H1 (cell line): ENCODE results near the gene TEX35. TPM values are rescaled to one million over a fixed set of nuclear protein-coding genes. Genes with fewer than 3 reads are reported as not detected.

Experiments used
- CTCF ChIA-PET: fragments of 300-600 bp; sonication (Branson Sonifier 250); formaldehyde crosslinking; loops from one replicate; lab custom pipeline; 2021; ENCODE audit not compliant: partially characterized antibody; lab: Charles Lee
- POLR2A ChIA-PET: fragments of 300-600 bp; sonication (Branson Sonifier 250); formaldehyde crosslinking; loops from one replicate; lab custom pipeline; 2021; ENCODE audit warnings: inconsistent platforms; ENCODE audit not compliant: partially characterized antibody; lab: Charles Lee
- DNase-seq, 2 experiments: peaks; one replicate each; pipeline versions ENCODE4 v3.0.0 to v3.0.0-alpha.2; 2010 to 2022; ENCODE audit warnings: low spot score in 2 of 2, low read depth in 1 of 2, mixed read lengths in 1 of 2
- FAIRE-seq: peaks from 2 replicates; lab custom pipeline; 2011; peaks lifted over from hg19 to GRCh38; lab: Jason Lieb, UNC
- H2AFZ ChIP-seq: 2 replicates; pipeline ENCODE4 v1.8.1; 2012; ENCODE audit warnings: low read length, inconsistent platforms
- H2AK5ac ChIP-seq: 2 replicates; pipeline ENCODE4 v1.6.1; 2013; ENCODE audit warnings: low read depth, low read length
- H2BK120ac ChIP-seq: replicated peaks from 2 replicates; pipeline ENCODE3; 2013; ENCODE audit warnings: low read depth, low read length, inconsistent platforms
- H2BK12ac ChIP-seq: 2 replicates; pipeline ENCODE4 v1.6.1; 2013; ENCODE audit warnings: low read depth, low read length
- H2BK15ac ChIP-seq: 2 replicates; pipeline ENCODE4 v1.6.1; 2013; ENCODE audit warnings: low read length
- H2BK20ac ChIP-seq: 2 replicates; pipeline ENCODE4 v1.6.1; 2013; ENCODE audit warnings: low read length
- H2BK5ac ChIP-seq: 2 replicates; pipeline ENCODE4 v1.6.1; 2013; ENCODE audit warnings: low read depth, low read length
- H3K14ac ChIP-seq: 2 replicates; pipeline ENCODE4 v1.6.1; 2013; ENCODE audit warnings: inconsistent platforms; ENCODE audit not compliant: insufficient read length
- H3K18ac ChIP-seq: 2 replicates; pipeline ENCODE4 v1.6.1; 2013; ENCODE audit warnings: low read length; ENCODE audit errors: extremely low read depth
- H3K23ac ChIP-seq: 2 replicates; pipeline ENCODE4 v1.6.1; 2013; ENCODE audit warnings: inconsistent platforms; ENCODE audit not compliant: insufficient read length
- H3K23me2 ChIP-seq: 2 replicates; pipeline ENCODE4 v1.6.1; 2013; ENCODE audit warnings: low read depth, low read length
- H3K27ac ChIP-seq: 2 replicates; pipeline ENCODE4 v1.6.1; 2011; ENCODE audit warnings: low read depth, low read length, inconsistent platforms
- H3K27me3 ChIP-seq, 4 experiments: replicated peaks in 1 of 4; 1 replicate in 1 of 4; 2 replicates in 3 of 4; pipeline versions ENCODE4 v1.6.1 to v1.8.1; 2011 to 2013; ENCODE audit warnings: low read length in 3 of 4, mild to moderate bottlenecking in 3 of 4, inconsistent platforms in 2 of 4, mixed read lengths in 2 of 4, moderate library complexity in 1 of 4; ENCODE audit not compliant: control insufficient read depth in 3 of 4, insufficient read depth in 3 of 4; ENCODE audit errors: extremely low read depth in 1 of 4
- H3K36me3 ChIP-seq, 4 experiments: 2 replicates each; pipeline versions ENCODE4 v1.6.1 to v1.8.1; 2011 to 2013; ENCODE audit warnings: mild to moderate bottlenecking in 4 of 4, low read length in 3 of 4, moderate library complexity in 2 of 4, control low read depth in 1 of 4, inconsistent platforms in 1 of 4; ENCODE audit not compliant: insufficient read depth in 4 of 4, control insufficient read depth in 2 of 4
- H3K4ac ChIP-seq: replicated peaks from 2 replicates; pipeline ENCODE3; 2013; ENCODE audit warnings: low read length, low read depth, mixed read lengths, inconsistent platforms; ENCODE audit not compliant: insufficient read length
- H3K4me1 ChIP-seq, 4 experiments: replicated peaks in 1 of 4; 1 replicate in 1 of 4; 2 replicates in 3 of 4; pipeline versions ENCODE4 v1.6.1 to v1.8.1; 2011 to 2013; ENCODE audit warnings: low read length in 3 of 4, inconsistent platforms in 2 of 4, mixed read lengths in 1 of 4; ENCODE audit not compliant: insufficient read depth in 4 of 4, control insufficient read depth in 3 of 4
- H3K4me2 ChIP-seq, 2 experiments: 2 replicates each; pipeline versions ENCODE4 v1.6.1 to v1.8.1; 2011 to 2013; ENCODE audit warnings: low read depth in 2 of 2, low read length in 2 of 2, control low read depth in 1 of 2, inconsistent platforms in 1 of 2, mild to moderate bottlenecking in 1 of 2; ENCODE audit not compliant: insufficient read depth in 1 of 2
- H3K4me3 ChIP-seq, 4 experiments: fragments of 200-600, 300-600 bp in 1 of 4; sonication (generic), shearing (Covaris generic), sonication (Bioruptor Twin) in 1 of 4; 2 replicates each; pipeline versions ENCODE4 v1.5.1 to v1.8.1; 2011 to 2016; ENCODE audit warnings: low read length in 4 of 4, low read depth in 3 of 4, control low read depth in 2 of 4, inconsistent platforms in 2 of 4, mild to moderate bottlenecking in 2 of 4, mixed read lengths in 1 of 4, moderate library complexity in 1 of 4; ENCODE audit not compliant: insufficient read depth in 2 of 4; ENCODE audit errors: extremely low read depth in 1 of 4
- H3K56ac ChIP-seq: replicated peaks from 2 replicates; pipeline ENCODE3; 2013; ENCODE audit warnings: low read depth, mild to moderate bottlenecking, mixed read lengths, low read length, inconsistent platforms; ENCODE audit not compliant: insufficient read length
- H3K79me1 ChIP-seq: 2 replicates; pipeline ENCODE4 v1.6.1; 2013; ENCODE audit warnings: low read depth, low read length, control low read depth
- H3K79me2 ChIP-seq, 2 experiments: 2 replicates each; pipeline versions ENCODE4 v1.6.1 to v1.8.1; 2012 to 2013; ENCODE audit warnings: low read length in 2 of 2, mild to moderate bottlenecking in 2 of 2, inconsistent platforms in 1 of 2; ENCODE audit not compliant: insufficient read depth in 2 of 2, control insufficient read depth in 1 of 2
- H3K9ac ChIP-seq, 4 experiments: replicated peaks in 1 of 4; 1 replicate in 1 of 4; 2 replicates in 3 of 4; pipeline versions ENCODE4 v1.6.1 to v1.8.1; 2011 to 2013; ENCODE audit warnings: low read depth in 3 of 4, low read length in 3 of 4, control low read depth in 2 of 4, mild to moderate bottlenecking in 2 of 4, moderate library complexity in 2 of 4, inconsistent platforms in 1 of 4; ENCODE audit errors: extremely low read depth in 1 of 4
- H3K9me3 ChIP-seq, 2 experiments: 2 replicates each; pipeline versions ENCODE4 v1.6.1 to v1.8.1; 2012 to 2013; ENCODE audit warnings: mild to moderate bottlenecking in 2 of 2, moderate library complexity in 2 of 2, control low read depth in 1 of 2, inconsistent platforms in 1 of 2, low read depth in 1 of 2, low read length in 1 of 2, mixed read lengths in 1 of 2; ENCODE audit not compliant: insufficient read depth in 2 of 2
- H4K20me1 ChIP-seq, 2 experiments: replicated peaks in 1 of 2; 2 replicates each; pipeline versions ENCODE3 to v1.8.1; 2011 to 2013; ENCODE audit warnings: inconsistent platforms in 2 of 2, low read length in 2 of 2, mild to moderate bottlenecking in 1 of 2; ENCODE audit not compliant: insufficient read depth in 2 of 2, control insufficient read depth in 1 of 2
- H4K5ac ChIP-seq: 2 replicates; pipeline ENCODE4 v1.6.1; 2013; ENCODE audit warnings: low read length, low read depth, mixed read lengths, inconsistent platforms; ENCODE audit not compliant: insufficient read length
- H4K8ac ChIP-seq: 2 replicates; pipeline ENCODE4 v1.8.0; 2013; ENCODE audit warnings: mild to moderate bottlenecking, moderate library complexity, low read length, inconsistent platforms; ENCODE audit not compliant: insufficient read depth; ENCODE audit errors: extremely low read depth
- H4K91ac ChIP-seq: replicated peaks from 2 replicates; pipeline ENCODE3; 2013; ENCODE audit warnings: low read length, mixed read lengths, inconsistent platforms; ENCODE audit not compliant: insufficient read length
- POLR2A ChIP-seq, 2 experiments: IDR thresholded peaks; 1 replicate in 1 of 2; 2 replicates in 1 of 2; pipeline ENCODE4 v1.6.1; 2011; ENCODE audit warnings: low read depth in 2 of 2, low read length in 2 of 2, mild to moderate bottlenecking in 2 of 2; ENCODE audit errors: control extremely low read depth in 1 of 2
- polyA plus RNA-seq, 7 experiments: library from polyadenylated mRNA; depleted of rRNA in 3 of 7; stranded (reverse) in 5 of 7; unstranded in 2 of 7; fragments of >200 nt in 5 of 7; fragments of 200-250 nt in 2 of 7; gene quantifications; 1 replicate in 5 of 7; 2 replicates in 1 of 7; 4 replicates in 1 of 7; pipeline versions ENCODE4 v1.2.1 to v1.2.3, GENCODE V29; 2011 to 2013; ENCODE audit warnings: missing spikeins in 2 of 7, mixed read lengths in 2 of 7
- total RNA-seq: library from RNA; stranded (reverse); fragmentation: NEBNext Ultra II Directional; extraction: Animal tissue kit (Norgen Biotek cat#: 25700); gene quantifications from 2 replicates; pipeline ENCODE4 v1.2.1, GENCODE V29; 2021

Gene TEX35
- total and polyA plus RNA-seq, 2 of the 8 experiments (the other 6 are each of a cell fraction or from before 2014, with no cell fraction given), result 0.03 TPM; not detected in 1

DNA sequence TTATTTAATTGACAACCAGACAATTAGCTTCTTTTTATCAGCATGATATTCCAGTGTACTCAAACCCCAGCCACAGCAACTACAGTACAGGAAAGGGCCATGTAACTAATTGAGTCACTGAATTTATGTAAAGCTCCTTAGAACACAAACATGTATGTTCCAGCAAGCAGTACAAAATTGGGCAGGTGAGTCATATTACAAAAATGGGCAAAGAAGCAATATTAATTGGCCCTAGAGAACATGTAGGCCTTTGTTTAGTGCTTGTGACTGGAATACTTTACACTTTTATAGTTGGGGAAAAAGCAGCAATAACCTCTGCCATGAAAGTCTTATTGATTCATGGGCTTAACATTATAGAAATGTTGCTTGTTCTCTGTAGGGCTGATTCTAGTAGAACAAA, 47.9 kb upstream of the TEX35 start:
- H3K9ac ChIP-seq, result no peak overlapping the region
- H3K23ac ChIP-seq, result no peak overlapping the region
- FAIRE-seq (no peak), DNase-seq (no peak)
- no peaks in the 10 kb centered on the region for H3K23me2 ChIP-seq
- H2BK15ac ChIP-seq, result no peak overlapping the region
- H2BK12ac ChIP-seq, result no peak overlapping the region
- no peak overlapping the region for H2AK5ac ChIP-seq
- H4K91ac ChIP-seq, result no peak overlapping the region
- H3K79me1 ChIP-seq, result no peaks in the 10 kb centered on the region
- no peak overlapping the region for H4K5ac ChIP-seq
- H3K4me2 ChIP-seq, result no peak overlapping the region
- no peaks in the 10 kb centered on the region for H3K79me2 ChIP-seq
- no peak overlapping the region for H3K18ac ChIP-seq
- H3K27ac ChIP-seq, result no peak overlapping the region
- H4K20me1 ChIP-seq, result no peaks in the 10 kb centered on the region
- H3K14ac ChIP-seq, result no peak overlapping the region
- H3K4me1 ChIP-seq, result no peaks in the 10 kb centered on the region
- H3K27me3 ChIP-seq, result no peaks in the 10 kb centered on the region
- H3K4me3 ChIP-seq, result no peak overlapping the region
- H3K4ac ChIP-seq, result no peak overlapping the region
- ChIA-PET POLR2A (no interaction called here), CTCF (interaction anchor here (0.7 to 4.4 kb wide), 8 partner anchors 11 to 632 kb away, joined by 3 to 22 read pairs (median 3); no protein-coding TSS in a partner anchor)
- H2BK120ac ChIP-seq, result no peak overlapping the region
- peaks cover 2 to 24% (median 11%) of the 10 kb centered on the region in 4 experiments; a peak in 7 of 8 replicates for H3K36me3 ChIP-seq
- no peak overlapping the region for H2BK5ac ChIP-seq
- H2AFZ ChIP-seq, result no peak overlapping the region
- H3K56ac ChIP-seq, result no peak overlapping the region
- no peak overlapping the region for H4K8ac ChIP-seq
- TF ChIP-seq POLR2A (IDR thresholded peaks at IDR 0.05; ENCODE audit: control extremely low read depth in 1 of 2, low read depth in 2 of 2, low read length in 2 of 2), result no peak
- no peak overlapping the region for H2BK20ac ChIP-seq
- no peaks in the 10 kb centered on the region for H3K9me3 ChIP-seq
